Natural killer cell (primary cell): ENCODE data around the gene OR6T1. TPM values are rescaled to one million over a fixed set of nuclear protein-coding genes. Genes with fewer than 3 reads are reported as not detected.

Experiments used
- ATAC-seq, 3 donors: fragments of 150-1000 bp in 2 of 3; fragments of 200-7000 bp in 1 of 3; cut with Tn5 transposase; 1 replicate in 1 of 3; 2 replicates in 2 of 3; pipeline ENCODE4 v1.10.0; 2021; ENCODE audit warnings: mild to moderate bottlenecking in 2 of 3, moderate library complexity in 2 of 3
- DNase-seq, 2 donors: peaks; one replicate each; pipeline versions ENCODE4 v3.0.0 to v3.0.0-alpha.2; 2013 to 2021; ENCODE audit warnings: mixed read lengths in 1 of 2
- H3K27ac ChIP-seq: one replicate; pipeline ENCODE4 v1.5.1; 2013; ENCODE audit warnings: mild to moderate bottlenecking, low read length
- H3K27me3 ChIP-seq: one replicate; pipeline ENCODE4 v1.6.1; 2013; ENCODE audit warnings: low read length; ENCODE audit not compliant: control insufficient read depth, insufficient read depth
- H3K36me3 ChIP-seq: one replicate; pipeline ENCODE4 v1.6.1; 2013; ENCODE audit warnings: low read length; ENCODE audit not compliant: control insufficient read depth, insufficient read depth
- H3K4me1 ChIP-seq: one replicate; pipeline ENCODE4 v1.6.1; 2013; ENCODE audit warnings: low read length; ENCODE audit not compliant: control insufficient read depth, insufficient read depth
- H3K4me3 ChIP-seq: one replicate; pipeline ENCODE4 v1.5.1; 2013; ENCODE audit warnings: low read length
- H3K9me3 ChIP-seq: one replicate; pipeline ENCODE4 v1.6.1; 2013; ENCODE audit warnings: low read length; ENCODE audit not compliant: control insufficient read depth, insufficient read depth
- H3K27ac Mint-ChIP-seq, 2 donors: one replicate each; pipeline ENCODE4 v1.8.0; 2022; ENCODE audit warnings: mild to moderate bottlenecking in 2 of 2, mixed read lengths in 2 of 2, moderate library complexity in 1 of 2
- H3K27me3 Mint-ChIP-seq, 2 donors: one replicate each; pipeline ENCODE4 v1.8.0; 2022; ENCODE audit warnings: low read depth in 2 of 2, mixed read lengths in 2 of 2
- H3K36me3 Mint-ChIP-seq: one replicate; pipeline ENCODE4 v1.8.0; 2022; ENCODE audit warnings: mixed read lengths
- H3K4me1 Mint-ChIP-seq, 2 donors: one replicate each; pipeline ENCODE4 v1.8.0; 2022; ENCODE audit warnings: mixed read lengths in 2 of 2
- H3K4me3 Mint-ChIP-seq: one replicate; pipeline ENCODE4 v1.8.0; 2022; ENCODE audit warnings: mild to moderate bottlenecking, moderate library complexity, mixed read lengths
- H3K9me3 Mint-ChIP-seq, 2 donors: one replicate each; pipeline ENCODE4 v1.8.0; 2022; ENCODE audit warnings: mixed read lengths in 2 of 2
- WGBS: methylation state at CpG from one replicate; pipeline ENCODE4 v1.1.7; 2013; ENCODE audit warnings: missing lambda C conversion rate; ENCODE audit not compliant: insufficient coverage; 5-methylcytosine and 5-hydroxymethylcytosine counted together
- intact Hi-C: fragments of 100-400 bp; cut with micrococcal nuclease; formaldehyde crosslinking; loops from one replicate; pipeline ENCODE4 v1.14.2; 2022
- total RNA-seq, 4 donors: library from RNA; stranded (reverse); fragments of 120-200 nt in 1 of 4; gene quantifications; one replicate each; pipeline versions ENCODE4 v1.2.3 to v1.2.4, GENCODE V29; 2013 to 2022
- TF ChIP-seq, protein P1 (sequence below): fragments of 200-600 bp; IDR thresholded peaks from one replicate; pipeline ENCODE4 v1.8.0; 2022; ENCODE audit warnings: antibody characterized with exemption

Gene OR6T1
- total RNA-seq, 3 donors from 2014 or later (not counting 1 experiment from before 2014, with no cell fraction given): not detected

GRCh38 chr11:123905826-123906225 is 37.8 kb downstream of the OR6T1 start:
- intact Hi-C loops: no loop called here
- TF ChIP-seq, protein P1, sequence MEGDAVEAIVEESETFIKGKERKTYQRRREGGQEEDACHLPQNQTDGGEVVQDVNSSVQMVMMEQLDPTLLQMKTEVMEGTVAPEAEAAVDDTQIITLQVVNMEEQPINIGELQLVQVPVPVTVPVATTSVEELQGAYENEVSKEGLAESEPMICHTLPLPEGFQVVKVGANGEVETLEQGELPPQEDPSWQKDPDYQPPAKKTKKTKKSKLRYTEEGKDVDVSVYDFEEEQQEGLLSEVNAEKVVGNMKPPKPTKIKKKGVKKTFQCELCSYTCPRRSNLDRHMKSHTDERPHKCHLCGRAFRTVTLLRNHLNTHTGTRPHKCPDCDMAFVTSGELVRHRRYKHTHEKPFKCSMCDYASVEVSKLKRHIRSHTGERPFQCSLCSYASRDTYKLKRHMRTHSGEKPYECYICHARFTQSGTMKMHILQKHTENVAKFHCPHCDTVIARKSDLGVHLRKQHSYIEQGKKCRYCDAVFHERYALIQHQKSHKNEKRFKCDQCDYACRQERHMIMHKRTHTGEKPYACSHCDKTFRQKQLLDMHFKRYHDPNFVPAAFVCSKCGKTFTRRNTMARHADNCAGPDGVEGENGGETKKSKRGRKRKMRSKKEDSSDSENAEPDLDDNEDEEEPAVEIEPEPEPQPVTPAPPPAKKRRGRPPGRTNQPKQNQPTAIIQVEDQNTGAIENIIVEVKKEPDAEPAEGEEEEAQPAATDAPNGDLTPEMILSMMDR: no peak
- Histone ChIP-seq H3K9me3 (no peaks in the 10 kb centered on the region), H3K27ac (no peak overlapping the region), H3K4me3 (no peak overlapping the region), H3K27me3 (no peaks in the 10 kb centered on the region), H3K4me1 (no peaks in the 10 kb centered on the region), H3K36me3 (no peaks in the 10 kb centered on the region)
- no peak overlapping the region for H3K27ac Mint-ChIP-seq
- H3K9me3 Mint-ChIP-seq: peaks cover 2% of the 10 kb centered on the region in 2 donors
- no peaks in the 10 kb centered on the region for H3K4me1 Mint-ChIP-seq
- no peak for ATAC-seq
- H3K27me3 Mint-ChIP-seq: peaks cover 0 to 13% of the 10 kb centered on the region in 2 donors
- DNase-seq: no peak
- no peaks in the 10 kb centered on the region for H3K36me3 Mint-ChIP-seq
- H3K4me3 Mint-ChIP-seq: no peak overlapping the region
- WGBS: 82% methylated on average over 3 of the region's 3 CpGs

GRCh38 chr11:123904932-123905331 is 38.7 kb downstream of the OR6T1 start:
- H3K4me3 Mint-ChIP-seq: no peak overlapping the region
- WGBS: 91% methylated on average over 2 of the region's 3 CpGs
- TF ChIP-seq, protein P1: no peak
- H3K4me1 Mint-ChIP-seq: no peaks in the 10 kb centered on the region
- intact Hi-C loops: no loop called here
- peaks cover 0 to 13% of the 10 kb centered on the region in 2 donors for H3K27me3 Mint-ChIP-seq
- ATAC-seq (no peak), DNase-seq (no peak)
- Histone ChIP-seq H3K4me1 (no peaks in the 10 kb centered on the region), H3K4me3 (no peak overlapping the region), H3K9me3 (no peaks in the 10 kb centered on the region), H3K36me3 (no peaks in the 10 kb centered on the region), H3K27ac (no peak overlapping the region), H3K27me3 (no peaks in the 10 kb centered on the region)
- H3K27ac Mint-ChIP-seq: no peak overlapping the region
- H3K36me3 Mint-ChIP-seq: no peaks in the 10 kb centered on the region
- H3K9me3 Mint-ChIP-seq: peaks cover 2% of the 10 kb centered on the region in 2 donors

GRCh38 chr11:123903932-123904331 is 39.7 kb downstream of the OR6T1 start:
- no peak for DNase-seq
- no peaks in the 10 kb centered on the region for H3K4me1 ChIP-seq
- no peak for ATAC-seq
- TF ChIP-seq, protein P1: no peak
- intact Hi-C loops: no loop called here
- Mint-ChIP-seq H3K4me3 (no peak overlapping the region), H3K36me3 (no peaks in the 10 kb centered on the region), H3K9me3 (peaks cover 2% of the 10 kb centered on the region in 2 donors), H3K4me1 (no peaks in the 10 kb centered on the region), H3K27me3 (peaks cover 0 to 13% of the 10 kb centered on the region in 2 donors), H3K27ac (no peak overlapping the region)
- H3K36me3 ChIP-seq: no peaks in the 10 kb centered on the region
- 65% methylated on average over 2 of the region's 2 CpGs for WGBS
- no peak overlapping the region for H3K27ac ChIP-seq
- H3K4me3 ChIP-seq: no peak overlapping the region
- no peaks in the 10 kb centered on the region for H3K9me3 ChIP-seq
- no peaks in the 10 kb centered on the region for H3K27me3 ChIP-seq

DNA sequence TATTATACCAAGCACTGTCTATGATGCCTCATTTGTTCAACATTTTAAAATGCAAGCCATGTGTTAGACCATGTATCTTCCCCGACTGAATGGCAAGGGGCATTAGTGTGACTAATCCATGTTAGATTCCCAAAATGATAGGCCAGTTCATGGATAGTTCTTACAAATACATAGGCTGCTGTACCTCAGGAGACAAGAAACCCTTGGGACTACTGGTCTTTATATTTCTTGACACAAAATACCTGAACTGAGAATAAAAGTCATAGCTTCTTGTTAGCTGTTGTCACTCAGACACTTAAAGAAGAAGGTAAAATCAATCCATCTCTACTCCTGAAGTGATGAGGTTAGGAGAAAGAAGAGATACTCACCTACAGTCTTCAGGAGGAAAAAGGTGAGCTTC is 41.8 kb downstream of the OR6T1 start, which contains the start of gene OR8D4:
Gene OR8D4 (plus strand): TSS at position 301 of the 400 bp plus-strand sequence. CDS start 4,265 bp downstream, outside the sequence.
- no peak within 1 kb of the TSS for H3K4me3 ChIP-seq
- Mint-ChIP-seq H3K4me3 (no peak within 1 kb of the TSS), H3K9me3 (no peaks in the 10 kb centered on the region), H3K27me3 (peaks cover 0 to 8% of the 10 kb centered on the region in 2 donors), H3K27ac (no peak within 1 kb of the TSS), H3K36me3 (no peaks in the 10 kb centered on the region), H3K4me1 (no peaks in the 10 kb centered on the region)
- WGBS: 100% methylated on average over 1 of the region's 1 CpG
- H3K36me3 ChIP-seq: no peaks in the 10 kb centered on the region
- H3K27ac ChIP-seq: no peak within 1 kb of the TSS
- H3K9me3 ChIP-seq: no peaks in the 10 kb centered on the region
- ATAC-seq (no peak), DNase-seq (no peak)
- TF ChIP-seq, protein P1: no peak
- H3K4me1 ChIP-seq: no peaks in the 10 kb centered on the region
- H3K27me3 ChIP-seq: no peaks in the 10 kb centered on the region
- intact Hi-C loops: no loop called here
